ENCODE results near the gene GPR108.

DNA sequence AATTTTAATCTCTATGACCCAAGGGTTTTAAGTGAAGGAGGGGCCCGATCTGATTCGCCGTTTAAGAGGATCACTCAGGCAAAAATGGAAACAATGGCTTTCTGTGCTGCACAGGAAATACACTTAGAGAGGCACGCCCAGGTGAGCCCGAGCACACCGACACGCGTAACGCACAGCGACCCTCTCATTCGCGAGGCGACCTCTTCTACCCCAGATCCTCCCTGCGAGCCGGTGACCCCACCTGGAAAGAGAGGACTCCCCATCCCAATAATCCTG lies 29.6 kb upstream of the GPR108 start:
- no peak for TF ChIP-seq GATA3 (IDR thresholded peaks at IDR 0.05; ENCODE audit: low read depth, low read length)
- no peak for TF ChIP-seq GATA2 (IDR thresholded peaks at IDR 0.05; ENCODE audit: low read depth, low read length)

Measured in SH-SY5Y (cell line).